ENCODE results near the gene PLA2G2D. TPM values are rescaled to one million over a fixed set of nuclear protein-coding genes. Genes with fewer than 3 reads are reported as not detected.
A peak's percentile ranks its signal among the peaks of the same experiment; 100 is the strongest.

The PLA2G2D gene
- total RNA-seq, 1 experiment from 2014 or later: not detected

GRCh38 chr1:20089328-20090077 is 29.8 kb downstream of the PLA2G2D start:
- DNase-seq (ENCODE audit: low read depth): peak; percentile 28

- no peak for DNase-seq (ENCODE audit: low read depth)
Measured at GRCh38 chr1:20087668-20088067, 31.7 kb downstream of the PLA2G2D start.

GRCh38 chr1:20086800-20087199 is 32.5 kb downstream of the PLA2G2D start:
- no peak for DNase-seq (ENCODE audit: low read depth)

GRCh38 chr1:20083178-20083944 is 36.0 kb downstream of the PLA2G2D start:
- DNase-seq (ENCODE audit: low read depth): no peak

- DNase-seq (ENCODE audit: low read depth): no peak
Measured at GRCh38 chr1:20082772-20083171, 36.6 kb downstream of the PLA2G2D start.

GRCh38 chr1:20081353-20081810 is 38.0 kb downstream of the PLA2G2D start:
- no peak for DNase-seq (ENCODE audit: low read depth)

- peak; percentile 24 for DNase-seq (ENCODE audit: low read depth)
Measured at GRCh38 chr1:20080441-20081352, 38.6 kb downstream of the PLA2G2D start.

GRCh38 chr1:20079661-20080305 is 39.6 kb downstream of the PLA2G2D start:
- DNase-seq (ENCODE audit: low read depth): no peak

GRCh38 chr1:20078711-20079110 is 40.6 kb downstream of the PLA2G2D start:
- no peak for DNase-seq (ENCODE audit: low read depth)

GRCh38 chr1:20078171-20078651 is 41.1 kb downstream of the PLA2G2D start:
- DNase-seq (ENCODE audit: low read depth): no peak

GRCh38 chr1:20076710-20077461 is 42.5 kb downstream of the PLA2G2D start:
- peak; percentile 16 for DNase-seq (ENCODE audit: low read depth)

GRCh38 chr1:20076223-20076622 is 43.1 kb downstream of the PLA2G2D start:
- no peak for DNase-seq (ENCODE audit: low read depth)

- no peak for DNase-seq (ENCODE audit: low read depth)
Measured at GRCh38 chr1:20075345-20075744, 44.0 kb downstream of the PLA2G2D start.

GRCh38 chr1:20074725-20075171 is 44.6 kb downstream of the PLA2G2D start:
- no peak for DNase-seq (ENCODE audit: low read depth)

GRCh38 chr1:20074055-20074724 is 45.1 kb downstream of the PLA2G2D start:
- no peak for DNase-seq (ENCODE audit: low read depth)

GRCh38 chr1:20073256-20073655 is 46.1 kb downstream of the PLA2G2D start:
- DNase-seq (ENCODE audit: low read depth): no peak

GRCh38 chr1:20072771-20073170 is 46.6 kb downstream of the PLA2G2D start:
- no peak for DNase-seq (ENCODE audit: low read depth)

GRCh38 chr1:20071416-20071815 is 47.9 kb downstream of the PLA2G2D start:
- no peak for DNase-seq (ENCODE audit: low read depth)

GRCh38 chr1:20070357-20070756 is 49.0 kb downstream of the PLA2G2D start:
- DNase-seq (ENCODE audit: low read depth): no peak
